Measurements from ENCODE around the gene MEIOB.

Gene MEIOB

DNA sequence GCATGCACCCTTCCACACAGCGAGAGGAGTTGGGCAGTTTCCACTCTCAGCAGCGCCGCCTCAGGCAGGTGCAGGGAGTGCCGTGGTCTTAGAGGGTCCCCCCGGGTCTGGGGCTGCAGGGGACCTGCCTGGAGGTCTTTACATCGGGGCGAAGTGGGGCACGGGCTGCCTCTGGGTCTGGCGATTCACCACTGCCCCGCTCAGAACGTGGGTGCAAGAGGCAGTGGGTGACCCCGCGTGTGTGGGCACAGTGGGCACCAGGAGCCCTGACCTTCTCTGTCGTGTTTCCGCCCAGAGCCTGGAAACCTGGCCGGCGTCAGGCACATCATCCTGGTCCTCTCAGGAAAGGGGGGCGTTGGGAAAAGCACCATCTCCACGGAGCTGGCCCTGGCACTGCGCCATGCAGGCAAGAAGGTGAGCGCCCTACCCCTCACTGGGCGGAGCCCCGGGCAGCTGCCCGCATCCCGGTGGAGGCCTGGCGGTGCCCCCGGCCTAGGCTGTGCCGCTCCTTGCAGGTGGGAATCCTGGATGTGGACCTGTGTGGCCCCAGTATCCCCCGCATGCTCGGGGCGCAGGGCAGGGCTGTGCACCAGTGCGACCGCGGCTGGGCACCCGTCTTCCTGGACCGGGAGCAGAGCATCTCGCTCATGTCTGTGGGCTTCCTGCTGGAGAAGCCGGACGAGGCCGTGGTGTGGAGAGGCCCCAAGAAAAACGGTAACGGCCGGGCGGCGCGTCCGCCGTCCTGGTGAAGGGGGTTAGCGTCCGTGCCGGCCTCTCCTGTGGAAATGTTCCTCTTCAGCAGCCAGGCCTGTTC is 85.5 kb downstream of the MEIOB start:
- DNase-seq (ENCODE audit: low read depth), result no peak

DNA sequence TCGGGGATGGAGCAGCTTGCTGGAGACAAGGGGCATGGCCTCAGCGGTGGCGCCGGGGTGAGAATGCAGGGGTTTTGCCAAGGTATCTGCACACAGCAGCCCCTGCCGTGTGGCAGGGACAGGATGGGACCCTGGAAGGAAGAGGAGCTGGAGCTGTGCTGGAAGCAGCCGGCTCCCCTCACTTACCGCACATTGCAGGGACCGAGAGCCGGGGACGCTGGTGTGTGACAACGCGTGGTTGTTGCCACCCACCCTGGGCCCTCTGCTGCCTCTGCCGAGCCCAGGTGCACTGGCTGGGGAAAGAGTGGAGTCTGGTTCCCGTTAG is 86.2 kb downstream of the MEIOB start:
- DNase-seq (ENCODE audit: low read depth), result no peak

GRCh38 chr16:1784977-1785845 is 86.8 kb downstream of the MEIOB start:
- DNase-seq (ENCODE audit: low read depth), result no peak

Data from stimulated activated CD8-positive, alpha-beta memory T cell treated with anti-CD3 and anti-CD28 coated beads, Interleukin-12 subunit alpha, Interleukin-12 subunit beta, amount 100 ng/mL, for 4 hours (primary cell).